ENCODE measurements around the gene KRTAP5-4.

The KRTAP5-4 gene

GRCh38 chr11:1645357-1645821 is 23.5 kb upstream of the KRTAP5-4 start:
- DNase-seq (ENCODE audit: low read depth) = no peak
- no peak for TF ChIP-seq CTCF (conservative IDR thresholded peaks at IDR 0.05; ENCODE audit: low read depth, low read length)
- H3K4me3 ChIP-seq (ENCODE audit: low read length) = no peak overlapping the region

GRCh38 chr11:1644601-1645356 is 22.8 kb upstream of the KRTAP5-4 start:
- no peak for TF ChIP-seq CTCF (conservative IDR thresholded peaks at IDR 0.05; ENCODE audit: low read depth, low read length)
- H3K4me3 ChIP-seq (ENCODE audit: low read length) = no peak overlapping the region
- no peak for DNase-seq (ENCODE audit: low read depth)

GRCh38 chr11:1643146-1643690 is 21.3 kb upstream of the KRTAP5-4 start:
- H3K4me3 ChIP-seq (ENCODE audit: low read length) = no peak overlapping the region
- no peak for DNase-seq (ENCODE audit: low read depth)
- no peak for TF ChIP-seq CTCF (conservative IDR thresholded peaks at IDR 0.05; ENCODE audit: low read depth, low read length)

- no peak for DNase-seq (ENCODE audit: low read depth)
- no peak overlapping the region for H3K4me3 ChIP-seq (ENCODE audit: low read length)
- TF ChIP-seq CTCF (conservative IDR thresholded peaks at IDR 0.05; ENCODE audit: low read depth, low read length) = no peak
These were observed 20.6 kb upstream of the KRTAP5-4 start for GRCh38 chr11:1642288-1643145.

- no peak for TF ChIP-seq CTCF (conservative IDR thresholded peaks at IDR 0.05; ENCODE audit: low read depth, low read length)
- DNase-seq (ENCODE audit: low read depth) = no peak
These were observed 19.2 kb upstream of the KRTAP5-4 start for GRCh38 chr11:1641096-1641495.

GRCh38 chr11:1640076-1640946 is 18.4 kb upstream of the KRTAP5-4 start:
- no peak for DNase-seq (ENCODE audit: low read depth)
- TF ChIP-seq CTCF (conservative IDR thresholded peaks at IDR 0.05; ENCODE audit: low read depth, low read length) = peak; percentile 84

More at GRCh38 chr11:1641096-1641495, 19.2 kb upstream of the KRTAP5-4 start:
- H3K4me3 ChIP-seq (ENCODE audit: low read length) = no peak overlapping the region

More at GRCh38 chr11:1640076-1640946, 18.4 kb upstream of the KRTAP5-4 start:
- no peak overlapping the region for H3K4me3 ChIP-seq (ENCODE audit: low read length)
